GM18517 (cell line): Measurements from ENCODE around the gene PDE4A.
"Not testable (repeated sequence)": the region's sequence is repeated elsewhere in the genome, so short reads cannot be mapped to it uniquely, and the experiment has no call there.

Experiments used
- ATAC-seq: cut with Tn5 transposase; IDR thresholded peaks from one replicate; pipeline ENCODE4 v1.9.1; 2021; ENCODE audit warnings: mild to moderate bottlenecking, moderate library complexity; ENCODE audit not compliant: unreplicated experiment

The PDE4A gene

GRCh38 chr19:10424011-10424637 is 3.8 kb downstream of the PDE4A start:
- ATAC-seq: no peak

GRCh38 chr19:10427169-10427568 is 6.8 kb downstream of the PDE4A start:
- no peak for ATAC-seq

- no peak for ATAC-seq
Measured at GRCh38 chr19:10428996-10429381, 8.7 kb downstream of the PDE4A start.

GRCh38 chr19:10430505-10431253 is 10.3 kb downstream of the PDE4A start:
- ATAC-seq: no peak

- ATAC-seq: no peak
Measured at GRCh38 chr19:10431254-10431942, 11.1 kb downstream of the PDE4A start.

GRCh38 chr19:10431943-10432735 is 11.8 kb downstream of the PDE4A start:
- no peak for ATAC-seq

GRCh38 chr19:10432736-10433130 is 12.4 kb downstream of the PDE4A start:
- no peak for ATAC-seq

- no peak for ATAC-seq
Measured at GRCh38 chr19:10433131-10433536, 12.8 kb downstream of the PDE4A start.

GRCh38 chr19:10439588-10439987 is 19.2 kb downstream of the PDE4A start:
- no peak for ATAC-seq

GRCh38 chr19:10442698-10443097 is 22.4 kb downstream of the PDE4A start:
- no peak for ATAC-seq

GRCh38 chr19:10449037-10449436 is 28.7 kb downstream of the PDE4A start:
- ATAC-seq: no peak

- no peak for ATAC-seq
Measured at GRCh38 chr19:10450191-10450852, 30.0 kb downstream of the PDE4A start.

GRCh38 chr19:10450853-10451609 is 30.7 kb downstream of the PDE4A start:
- ATAC-seq: no peak

GRCh38 chr19:10452726-10453618 is 32.6 kb downstream of the PDE4A start:
- ATAC-seq: no peak

- ATAC-seq: no peak
Measured at GRCh38 chr19:10453852-10454251, 33.5 kb downstream of the PDE4A start.

- no peak for ATAC-seq
Measured at GRCh38 chr19:10454267-10454666, 33.9 kb downstream of the PDE4A start.

- not testable (repeated sequence) for ATAC-seq
Measured at GRCh38 chr19:10458733-10459132, 38.4 kb downstream of the PDE4A start.

- ATAC-seq: no peak
Measured at GRCh38 chr19:10460714-10461046, 40.3 kb downstream of the PDE4A start.
